HL-60 (cell line): ENCODE measurements around the gene TMLHE.

Experiments
- DNase-seq, 2 experiments: peaks; one replicate each; pipeline ENCODE4 v3.0.0-alpha.2; 2010 to 2020; ENCODE audit warnings: low read depth in 1 of 2, low spot score in 1 of 2
- H3K27ac ChIP-seq: fragments of 250-450 bp; sonication (Bioruptor Pico); replicated peaks from 2 replicates; pipeline ENCODE4 v1.5.1; 2020; ENCODE audit warnings: mild to moderate bottlenecking, moderate library complexity
- H3K27me3 ChIP-seq: fragments of 250-450 bp; sonication (Bioruptor Pico); 2 replicates; pipeline ENCODE4 v1.5.1; 2021; ENCODE audit warnings: mild to moderate bottlenecking, moderate library complexity; ENCODE audit not compliant: insufficient read depth, poor library complexity, severe bottlenecking
- H3K4me3 ChIP-seq: replicated peaks from 2 replicates; pipeline ENCODE4 v1.5.1; 2011; ENCODE audit warnings: mild to moderate bottlenecking, control low read depth, low read length; ENCODE audit not compliant: insufficient read depth
- CTCF ChIP-seq: IDR thresholded peaks from one replicate; pipeline ENCODE4 v1.5.1; 2011; ENCODE audit warnings: low read length, control low read depth, inconsistent platforms; ENCODE audit not compliant: insufficient read depth
- GABPA ChIP-seq: IDR thresholded peaks from 2 replicates; pipeline ENCODE4 v1.6.1; 2012; ENCODE audit warnings: low read depth
- POLR2AphosphoS5 ChIP-seq: IDR thresholded peaks from 2 replicates; pipeline ENCODE4 v1.6.1; 2012; ENCODE audit warnings: low read depth
- REST ChIP-seq: IDR thresholded peaks from 2 replicates; pipeline ENCODE4 v1.6.1; 2012; ENCODE audit warnings: low read depth; ENCODE audit not compliant: insufficient replicate concordance
- SPI1 ChIP-seq: IDR thresholded peaks from 2 replicates; pipeline ENCODE4 v1.6.1; 2012; ENCODE audit warnings: low read depth, mild to moderate bottlenecking, borderline replicate concordance

Gene TMLHE

GRCh38 chrX:155563099-155563498 is 49.7 kb downstream of the TMLHE start:
- no peak overlapping the region for H3K27ac ChIP-seq
- DNase-seq: peak in 1 of 2 experiments; percentile 2
- no peak overlapping the region for H3K4me3 ChIP-seq
- H3K27me3 ChIP-seq: no peaks in the 10 kb centered on the region
- TF ChIP-seq POLR2AphosphoS5: no peak
- TF ChIP-seq CTCF: no peak
- no peak for TF ChIP-seq GABPA
- no peak; the same call in 1 of the 2 replicates for TF ChIP-seq SPI1
- TF ChIP-seq REST: no peak

- Histone ChIP-seq H3K27ac (no peak overlapping the region), H3K27me3 (no peaks in the 10 kb centered on the region), H3K4me3 (no peak overlapping the region)
- no peak for TF ChIP-seq SPI1
- no peak for TF ChIP-seq REST
- TF ChIP-seq GABPA: no peak
- TF ChIP-seq POLR2AphosphoS5: no peak
- TF ChIP-seq CTCF: no peak
- DNase-seq: no peak
These were observed 67.9 kb downstream of the TMLHE start for GRCh38 chrX:155544881-155545280.

- H3K27me3 ChIP-seq: no peaks in the 10 kb centered on the region
- DNase-seq: no peak
- H3K4me3 ChIP-seq: no peak overlapping the region
- no peak for TF ChIP-seq GABPA
- TF ChIP-seq SPI1: no peak
- no peak for TF ChIP-seq POLR2AphosphoS5
- no peak for TF ChIP-seq CTCF
- no peak for TF ChIP-seq REST
- H3K27ac ChIP-seq: no peak overlapping the region
These were observed 76.9 kb downstream of the TMLHE start for GRCh38 chrX:155535866-155536265.
